Erythroblast (primary cell): Measurements from ENCODE around the gene TGM2.

Experiments
- GATA1 ChIP-seq: IDR thresholded peaks from 2 replicates; pipeline ENCODE4 v1.6.1; 2011; ENCODE audit warnings: low read depth, mild to moderate bottlenecking, control low read depth, low read length, moderate library complexity
- POLR2A ChIP-seq: IDR thresholded peaks from 2 replicates; pipeline ENCODE4 v1.6.1; 2011; ENCODE audit warnings: mild to moderate bottlenecking, low read length

DNA sequence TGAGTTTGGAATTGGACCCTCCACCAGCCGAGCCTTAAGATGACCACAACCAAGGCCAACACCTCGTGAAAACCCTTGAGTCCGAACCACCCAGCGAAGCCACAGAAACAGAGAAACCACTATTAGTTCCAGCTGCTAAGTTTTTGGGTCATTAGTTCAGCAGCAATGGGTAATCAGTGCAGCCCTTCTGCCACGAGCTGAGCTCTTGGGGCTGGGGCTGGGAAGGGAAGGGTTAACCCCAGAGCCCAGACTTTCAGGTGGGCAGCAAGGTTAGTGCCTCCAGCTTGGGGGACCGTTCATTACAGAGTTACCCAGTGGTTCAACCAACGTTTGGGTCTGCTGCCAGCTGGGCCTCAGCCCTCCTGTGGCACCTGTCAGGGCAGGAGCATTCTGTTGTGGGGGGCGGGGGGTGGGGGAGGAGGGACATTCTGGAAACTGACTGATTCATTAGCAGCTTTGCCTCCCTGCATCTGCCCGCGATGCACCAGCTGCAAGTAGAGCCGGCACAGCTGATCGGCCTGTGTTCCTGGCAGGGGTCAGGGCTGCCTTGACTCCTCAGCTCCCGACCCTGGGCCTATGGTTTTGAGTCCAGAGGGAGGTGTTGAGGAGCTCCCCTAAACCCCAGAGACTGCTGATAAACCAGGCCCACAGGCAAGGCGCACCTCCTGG, 52.7 kb downstream of the TGM2 start:
- no peak for TF ChIP-seq POLR2A
- no peak for TF ChIP-seq GATA1
